Stimulated activated CD8-positive, alpha-beta memory T cell treated with anti-CD3 and anti-CD28 coated beads, Interleukin-7, amount 100 ng/mL, for 24 hours (primary cell): Measurements from ENCODE around the gene ITIH1.

Experiments used
- DNase-seq: peaks from one replicate; pipeline ENCODE4 v3.0.0-alpha.2; 2020; ENCODE audit warnings: low read depth

ITIH1 gene

GRCh38 chr3:52789746-52790040, 12.3 kb downstream of the ITIH1 start:
- DNase-seq = no peak

- DNase-seq = no peak
Measured at GRCh38 chr3:52790337-52790736, 12.9 kb downstream of the ITIH1 start.

- no peak for DNase-seq
Measured at GRCh38 chr3:52790741-52791140, 13.3 kb downstream of the ITIH1 start.

- DNase-seq = no peak
Measured at GRCh38 chr3:52791366-52791765, 14.0 kb downstream of the ITIH1 start.

- no peak for DNase-seq
Measured at GRCh38 chr3:52791928-52792327, 14.5 kb downstream of the ITIH1 start.

- DNase-seq = no peak
Measured at GRCh38 chr3:52792413-52792812, 15.0 kb downstream of the ITIH1 start.

- DNase-seq = no peak
Measured at GRCh38 chr3:52792961-52793695, 15.7 kb downstream of the ITIH1 start.

GRCh38 chr3:52793702-52794611, 16.6 kb downstream of the ITIH1 start:
- DNase-seq = no peak

- no peak for DNase-seq
Measured at GRCh38 chr3:52794612-52795099, 17.3 kb downstream of the ITIH1 start, which contains the start of gene ITIH3. Gene ITIH3 (plus strand): TSS chr3:52794796. CDS start chr3:52794804, 8 bp downstream.

- no peak for DNase-seq
Measured at GRCh38 chr3:52795298-52795900, 18.0 kb downstream of the ITIH1 start.

- no peak for DNase-seq
Measured at GRCh38 chr3:52796411-52796810, 19.0 kb downstream of the ITIH1 start.

GRCh38 chr3:52798376-52798977, 21.1 kb downstream of the ITIH1 start:
- DNase-seq = no peak

- DNase-seq = no peak
Measured at GRCh38 chr3:52798978-52799476, 21.6 kb downstream of the ITIH1 start.

- DNase-seq = no peak
Measured at GRCh38 chr3:52800079-52800478, 22.7 kb downstream of the ITIH1 start.

- no peak for DNase-seq
Measured at GRCh38 chr3:52801839-52802238, 24.4 kb downstream of the ITIH1 start.

GRCh38 chr3:52805270-52806039, 28.1 kb downstream of the ITIH1 start:
- no peak for DNase-seq

GRCh38 chr3:52809149-52809548, 31.8 kb downstream of the ITIH1 start:
- no peak for DNase-seq

GRCh38 chr3:52809662-52810377, 32.4 kb downstream of the ITIH1 start:
- DNase-seq = no peak

GRCh38 chr3:52810923-52811322, 33.5 kb downstream of the ITIH1 start:
- no peak for DNase-seq

GRCh38 chr3:52811452-52812011, 34.1 kb downstream of the ITIH1 start:
- DNase-seq = no peak
